Hematopoietic multipotent progenitor cell treated with erythropoietin and hydrocortisone succinate and interleukin-3 and kit ligand, for 8 days (in vitro differentiated cells): ENCODE results near the gene LCN6.
"Not testable (repeated sequence)": the region's sequence is repeated elsewhere in the genome, so short reads cannot be mapped to it uniquely, and the experiment has no call there.

Experiments used
- DNase-seq: peaks from one replicate; pipeline ENCODE4 v3.0.0-alpha.2; 2015

The LCN6 gene

GRCh38 chr9:136782452-136782851, 34.1 kb upstream of the LCN6 start:
- no peak for DNase-seq

GRCh38 chr9:136779808-136780207, 31.5 kb upstream of the LCN6 start:
- no peak for DNase-seq

GRCh38 chr9:136777359-136777758, 29.0 kb upstream of the LCN6 start:
- no peak for DNase-seq

GRCh38 chr9:136776947-136777346, 28.6 kb upstream of the LCN6 start:
- no peak for DNase-seq

- DNase-seq = no peak
Measured at GRCh38 chr9:136775191-136775590, 26.9 kb upstream of the LCN6 start.

GRCh38 chr9:136774416-136775045, 26.2 kb upstream of the LCN6 start:
- DNase-seq = no peak

GRCh38 chr9:136773386-136774044, 25.2 kb upstream of the LCN6 start:
- peak; percentile 70 for DNase-seq

- DNase-seq = peak; percentile 71
Measured at GRCh38 chr9:136771907-136772415, 23.6 kb upstream of the LCN6 start.

GRCh38 chr9:136769710-136770191, 21.4 kb upstream of the LCN6 start:
- peak; percentile 58 for DNase-seq

GRCh38 chr9:136766410-136767120, 18.2 kb upstream of the LCN6 start:
- peak; percentile 64 for DNase-seq

- DNase-seq = not testable (repeated sequence)
Measured at GRCh38 chr9:136765745-136766409, 17.6 kb upstream of the LCN6 start.

- no peak for DNase-seq
Measured at GRCh38 chr9:136765041-136765440, 16.7 kb upstream of the LCN6 start.

GRCh38 chr9:136764301-136764891, 16.1 kb upstream of the LCN6 start, which contains the start of gene LCN15:
Gene LCN15 (minus strand): TSS chr9:136764518. CDS start chr9:136764488, 30 bp downstream.
- DNase-seq = no peak

GRCh38 chr9:136763649-136764035, 15.3 kb upstream of the LCN6 start:
- no peak for DNase-seq

GRCh38 chr9:136762915-136763648, 14.8 kb upstream of the LCN6 start:
- peak; percentile 58 for DNase-seq

- no peak for DNase-seq
Measured at GRCh38 chr9:136762221-136762691, 13.9 kb upstream of the LCN6 start.

GRCh38 chr9:136761545-136761981, 13.2 kb upstream of the LCN6 start:
- no peak for DNase-seq

GRCh38 chr9:136760834-136761544, 12.7 kb upstream of the LCN6 start:
- DNase-seq = peak; percentile 70

- no peak for DNase-seq
Measured at GRCh38 chr9:136760424-136760823, 12.1 kb upstream of the LCN6 start.

GRCh38 chr9:136759436-136760325, 11.4 kb upstream of the LCN6 start:
- no peak for DNase-seq
